Cardiac muscle cell (in vitro differentiated cells and primary cell): ENCODE results near the gene AMY2B. TPM values are rescaled to one million over a fixed set of nuclear protein-coding genes. Genes with fewer than 3 reads are reported as not detected.
"Not testable (repeated sequence)": the region's sequence is repeated elsewhere in the genome, so short reads cannot be mapped to it uniquely, and the experiment has no call there.

Experiments used
- DNase-seq, 2 donors: peaks; one replicate each; pipeline versions ENCODE4 v3.0.0 to v3.0.0-alpha.2; 2010 to 2017; ENCODE audit warnings: low read depth in 1 of 2, low spot score in 1 of 2
- H3K27ac ChIP-seq: fragments of 200-600 bp; sonication (generic); 2 replicates; pipeline ENCODE4 v1.5.1; 2016
- H3K27me3 ChIP-seq: fragments of 200-600 bp; sonication (generic); 2 replicates; pipeline ENCODE4 v1.6.0; 2016; ENCODE audit warnings: control low read depth
- H3K36me3 ChIP-seq: fragments of 200-600 bp; sonication (generic); 2 replicates; pipeline ENCODE4 v1.5.1; 2016; ENCODE audit warnings: control low read depth
- H3K4me1 ChIP-seq: fragments of 200-600 bp; sonication (generic); 2 replicates; pipeline ENCODE4 v1.8.1; 2017; ENCODE audit warnings: low read depth, mild to moderate bottlenecking, mixed run types
- H3K4me3 ChIP-seq: fragments of 200-600 bp; sonication (generic); 2 replicates; pipeline ENCODE4 v1.5.1; 2016; ENCODE audit warnings: mild to moderate bottlenecking
- H3K9me3 ChIP-seq: fragments of 200-600 bp; sonication (generic); 2 replicates; pipeline ENCODE4 v1.5.1; 2017; ENCODE audit warnings: low read depth, mild to moderate bottlenecking, control low read depth
- polyA plus RNA-seq: library from polyadenylated mRNA; unstranded; fragments of >200 nt; fragmentation: Nextera tagmentation; extraction: Ambion mirVana; gene quantifications from 2 replicates; pipeline ENCODE4 v1.2.1, GENCODE V29; 2016
- total RNA-seq: library from RNA; depleted of rRNA; stranded (reverse); fragments of >200 nt; gene quantifications from 2 replicates; pipeline ENCODE4 v1.2.3, GENCODE V29; 2016
- TF ChIP-seq, protein P1 (sequence below): IDR thresholded peaks from 2 replicates; pipeline ENCODE4 v1.5.1; 2012; ENCODE audit warnings: low read depth, mild to moderate bottlenecking, low read length

Gene AMY2B
- total and polyA plus RNA-seq, 2 experiments from 2014 or later, result 32.9 to 50.8 TPM

DNA sequence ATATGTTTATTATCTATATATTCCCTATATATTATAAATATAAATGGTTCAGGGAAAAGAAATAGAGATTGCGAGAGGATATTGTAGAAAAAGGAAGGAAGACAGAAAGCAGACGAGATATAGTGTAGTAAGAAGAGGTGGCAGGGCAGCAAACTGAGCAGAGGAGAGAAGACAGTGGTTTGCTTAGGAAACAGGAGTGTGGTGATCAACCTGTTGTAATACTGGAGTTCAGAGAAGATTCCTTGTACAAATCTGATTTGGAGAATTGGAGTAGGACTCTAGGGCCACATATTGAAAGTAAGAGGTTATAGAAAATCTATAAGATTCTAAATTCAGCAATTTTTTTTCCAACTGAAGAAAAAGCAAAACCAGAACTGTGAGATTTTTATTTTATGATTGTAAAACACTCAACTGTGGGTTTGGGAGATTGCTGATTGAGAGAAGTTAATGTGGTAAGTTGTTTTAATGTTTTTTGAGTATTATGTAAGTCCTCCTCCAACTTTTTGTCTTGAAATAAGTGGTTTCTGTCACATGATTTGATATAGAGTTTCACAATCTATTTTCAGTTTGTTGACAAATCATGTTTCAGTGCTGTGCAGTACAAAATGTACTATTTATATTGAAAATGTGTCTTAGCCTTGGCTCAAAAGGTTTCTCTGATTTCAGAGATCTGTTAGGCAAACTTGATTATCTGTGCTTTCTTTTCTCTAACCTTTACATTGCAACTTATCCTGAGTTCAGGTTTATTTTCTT is 9.6 kb upstream of the AMY2B start:
- H3K4me3 ChIP-seq, result no peak overlapping the region
- H3K27me3 ChIP-seq, result no peaks in the 10 kb centered on the region
- H3K36me3 ChIP-seq, result no peaks in the 10 kb centered on the region
- H3K27ac ChIP-seq, result no peak overlapping the region
- H3K9me3 ChIP-seq, result no peaks in the 10 kb centered on the region
- peak in 1 of 2 donors; percentile 56 for DNase-seq
- TF ChIP-seq, protein P1, sequence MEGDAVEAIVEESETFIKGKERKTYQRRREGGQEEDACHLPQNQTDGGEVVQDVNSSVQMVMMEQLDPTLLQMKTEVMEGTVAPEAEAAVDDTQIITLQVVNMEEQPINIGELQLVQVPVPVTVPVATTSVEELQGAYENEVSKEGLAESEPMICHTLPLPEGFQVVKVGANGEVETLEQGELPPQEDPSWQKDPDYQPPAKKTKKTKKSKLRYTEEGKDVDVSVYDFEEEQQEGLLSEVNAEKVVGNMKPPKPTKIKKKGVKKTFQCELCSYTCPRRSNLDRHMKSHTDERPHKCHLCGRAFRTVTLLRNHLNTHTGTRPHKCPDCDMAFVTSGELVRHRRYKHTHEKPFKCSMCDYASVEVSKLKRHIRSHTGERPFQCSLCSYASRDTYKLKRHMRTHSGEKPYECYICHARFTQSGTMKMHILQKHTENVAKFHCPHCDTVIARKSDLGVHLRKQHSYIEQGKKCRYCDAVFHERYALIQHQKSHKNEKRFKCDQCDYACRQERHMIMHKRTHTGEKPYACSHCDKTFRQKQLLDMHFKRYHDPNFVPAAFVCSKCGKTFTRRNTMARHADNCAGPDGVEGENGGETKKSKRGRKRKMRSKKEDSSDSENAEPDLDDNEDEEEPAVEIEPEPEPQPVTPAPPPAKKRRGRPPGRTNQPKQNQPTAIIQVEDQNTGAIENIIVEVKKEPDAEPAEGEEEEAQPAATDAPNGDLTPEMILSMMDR, result no peak
- H3K4me1 ChIP-seq, result no peaks in the 10 kb centered on the region

DNA sequence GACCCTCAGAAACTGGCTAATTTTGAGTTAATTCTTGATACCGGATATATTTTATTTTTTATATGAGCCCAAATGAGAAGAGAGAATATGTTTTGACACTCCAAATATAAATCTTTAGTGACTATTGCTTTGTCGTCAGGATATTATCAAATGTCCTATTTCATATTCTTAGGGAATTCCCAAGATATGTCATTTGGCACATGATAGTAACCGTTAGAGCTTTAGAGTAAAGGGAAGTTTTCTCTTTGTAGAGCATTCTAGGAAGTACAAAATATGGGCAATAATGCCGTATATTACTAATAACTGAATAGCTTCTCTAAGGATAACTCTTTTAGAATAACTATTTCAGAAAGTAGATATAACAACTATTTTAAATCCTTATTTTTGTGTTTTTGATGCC is 8.3 kb upstream of the AMY2B start:
- no peaks in the 10 kb centered on the region for H3K9me3 ChIP-seq
- H3K27ac ChIP-seq, result no peak overlapping the region
- H3K36me3 ChIP-seq, result no peaks in the 10 kb centered on the region
- TF ChIP-seq, protein P1, result no peak
- H3K4me3 ChIP-seq, result no peak overlapping the region
- H3K27me3 ChIP-seq, result no peaks in the 10 kb centered on the region
- no peaks in the 10 kb centered on the region for H3K4me1 ChIP-seq
- DNase-seq, result no peak

DNA sequence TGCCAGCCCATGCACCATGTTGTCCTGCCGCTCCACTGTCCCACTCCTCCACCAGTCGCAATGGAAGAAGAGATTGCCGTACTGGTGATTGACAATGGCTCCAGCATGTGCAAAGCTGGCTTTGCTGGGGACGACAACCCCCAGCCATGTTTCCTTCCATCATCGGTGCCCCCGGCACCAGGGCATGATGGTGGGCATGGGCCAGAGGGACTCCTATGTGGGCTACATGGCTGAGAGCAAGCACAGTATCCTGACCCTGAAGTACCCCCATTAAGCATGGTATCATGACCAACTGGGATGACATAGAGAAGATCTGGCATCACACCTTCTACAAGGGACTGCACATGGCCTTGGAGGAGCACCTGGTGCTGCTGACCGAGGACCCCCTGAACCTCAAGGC is 1.9 kb upstream of the AMY2B start:
- Histone ChIP-seq H3K4me3 (no peak overlapping the region), H3K4me1 (no peaks in the 10 kb centered on the region), H3K27ac (no peak overlapping the region), H3K36me3 (no peaks in the 10 kb centered on the region), H3K27me3 (no peaks in the 10 kb centered on the region), H3K9me3 (no peaks in the 10 kb centered on the region)
- TF ChIP-seq, protein P1, result no peak
- no peak for DNase-seq

DNA sequence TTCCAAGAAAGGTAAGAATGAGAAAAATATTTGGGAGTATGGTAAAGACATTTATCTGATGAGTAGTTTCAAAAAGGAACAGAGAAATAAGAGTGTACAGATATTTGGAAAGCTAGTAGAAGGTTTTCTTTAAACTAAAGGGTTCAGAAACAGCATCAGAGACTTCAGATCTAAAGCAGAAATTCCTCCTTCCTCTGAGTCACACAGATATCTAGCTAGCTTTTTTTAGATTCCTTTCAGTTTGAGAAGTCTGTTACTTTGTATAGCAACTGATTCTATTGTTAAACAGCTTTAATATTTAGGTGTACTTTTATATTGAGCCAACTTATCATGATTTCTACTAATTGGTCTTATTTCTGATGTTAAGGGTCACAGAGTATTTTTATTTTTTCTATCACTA is 4.7 kb downstream of the AMY2B start:
- Histone ChIP-seq H3K4me1 (no peaks in the 10 kb centered on the region), H3K4me3 (no peak overlapping the region)

DNA sequence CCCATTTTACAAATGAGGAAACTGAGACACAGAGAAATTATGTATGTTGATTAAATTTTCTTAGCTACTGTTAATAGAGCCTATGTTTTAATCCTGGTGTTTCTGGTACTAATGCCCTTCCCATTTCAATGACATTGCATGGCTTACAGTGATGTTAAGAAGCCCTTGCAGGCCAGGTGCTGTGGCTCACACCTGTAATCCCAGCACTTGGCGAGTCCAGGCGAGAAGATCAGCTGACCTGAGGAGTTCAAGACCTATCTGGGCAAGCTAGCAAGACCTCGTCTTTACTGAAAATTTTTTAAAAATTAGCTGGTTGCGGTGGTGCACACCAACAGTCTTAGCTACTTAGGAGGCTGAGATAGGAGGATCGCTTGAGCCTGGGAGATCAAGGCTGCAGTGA is 5.4 kb downstream of the AMY2B start:
- not testable (repeated sequence) for H3K4me1 ChIP-seq, H3K9me3 ChIP-seq, H3K36me3 ChIP-seq, DNase-seq, H3K4me3 ChIP-seq, H3K27ac ChIP-seq, H3K27me3 ChIP-seq

More for the DNA sequence above, 4.7 kb downstream of the AMY2B start:
- Histone ChIP-seq H3K9me3 (no peaks in the 10 kb centered on the region), H3K27me3 (no peaks in the 10 kb centered on the region), H3K27ac (no peak overlapping the region), H3K36me3 (no peaks in the 10 kb centered on the region)
- DNase-seq, result no peak
- TF ChIP-seq, protein P1, result no peak

DNA sequence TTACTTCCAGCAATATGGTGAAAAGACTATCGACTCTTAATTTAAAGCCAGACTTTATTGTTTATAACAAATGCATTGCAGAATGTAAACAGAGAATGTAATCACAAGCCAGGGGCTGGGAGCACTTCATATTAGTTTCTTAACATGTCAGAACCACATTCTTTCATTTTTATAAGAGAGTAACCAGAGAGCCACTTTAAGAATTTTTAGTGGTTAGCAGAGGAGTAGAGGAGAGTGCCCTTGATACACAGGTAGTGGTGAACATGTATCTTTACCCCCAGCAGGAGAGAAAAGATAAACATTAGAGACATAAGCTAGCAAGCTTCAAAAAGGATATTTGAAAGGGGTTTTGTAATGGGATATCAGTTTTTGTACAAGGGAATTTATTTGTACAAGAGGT is 11.1 kb downstream of the AMY2B start:
- Histone ChIP-seq H3K36me3 (no peaks in the 10 kb centered on the region), H3K9me3 (no peaks in the 10 kb centered on the region), H3K27ac (no peak overlapping the region), H3K4me3 (no peak overlapping the region), H3K27me3 (no peaks in the 10 kb centered on the region), H3K4me1 (no peaks in the 10 kb centered on the region)
- TF ChIP-seq, protein P1, result no peak
- no peak for DNase-seq
